GM23338 (cell line): ENCODE results near the gene ZBTB7C. TPM values are rescaled to one million over a fixed set of nuclear protein-coding genes. Genes with fewer than 3 reads are reported as not detected.

Experiments used
- ATAC-seq: fragments of 200-7000 bp; cut with Tn5 transposase; 3 replicates; pipeline ENCODE4 v1.9.1; 2020
- DNase-seq: peaks from one replicate; pipeline ENCODE4 v3.0.0-alpha.2; 2015; ENCODE audit warnings: low spot score
- H2AFZ ChIP-seq: fragments of 200-600 bp; sonication (generic); 2 replicates; pipeline ENCODE4 v1.8.0; 2016; ENCODE audit warnings: antibody characterized with exemption, mild to moderate bottlenecking, moderate library complexity
- H3F3A ChIP-seq: fragments of 200-600 bp; sonication (generic); replicated peaks from 2 replicates; pipeline ENCODE4 v1.8.0; 2017; ENCODE audit warnings: antibody characterized with exemption, mixed run types, low read depth
- H3K27ac ChIP-seq: fragments of 200-600 bp; sonication (generic); 2 replicates; pipeline ENCODE4 v1.6.1; 2016; ENCODE audit warnings: low read depth
- H3K27me3 ChIP-seq: fragments of 200-600 bp; sonication (generic); 2 replicates; pipeline ENCODE4 v1.8.0; 2016; ENCODE audit warnings: mild to moderate bottlenecking, mixed run types, moderate library complexity; ENCODE audit not compliant: insufficient read depth
- H3K36me3 ChIP-seq: fragments of 200-600 bp; sonication (generic); 2 replicates; pipeline ENCODE4 v1.8.0; 2016; ENCODE audit warnings: mild to moderate bottlenecking; ENCODE audit not compliant: insufficient read depth
- H3K4me1 ChIP-seq: fragments of 200-600 bp; sonication (generic); 2 replicates; pipeline ENCODE4 v1.8.0; 2016; ENCODE audit warnings: mild to moderate bottlenecking, moderate library complexity; ENCODE audit not compliant: insufficient read depth
- H3K4me2 ChIP-seq: fragments of 200-600 bp; sonication (generic); 2 replicates; pipeline ENCODE4 v1.7.1; 2017; ENCODE audit warnings: mixed run types
- H3K4me3 ChIP-seq: fragments of 200-600 bp; sonication (generic); 2 replicates; pipeline ENCODE4 v1.6.1; 2016; ENCODE audit warnings: mixed run types
- H3K79me2 ChIP-seq: fragments of 200-600 bp; sonication (generic); replicated peaks from 2 replicates; pipeline ENCODE4 v1.8.0; 2017; ENCODE audit warnings: mild to moderate bottlenecking; ENCODE audit not compliant: insufficient read depth
- H3K9me2 ChIP-seq: fragments of 200-600 bp; sonication (generic); 2 replicates; pipeline ENCODE4 v1.8.0; 2017; ENCODE audit not compliant: insufficient read depth
- H4K20me1 ChIP-seq: fragments of 200-600 bp; sonication (generic); replicated peaks from 2 replicates; pipeline ENCODE4 v1.8.0; 2017; ENCODE audit warnings: mild to moderate bottlenecking; ENCODE audit not compliant: insufficient read depth
- H3K27ac Mint-ChIP-seq: 2 replicates; pipeline ENCODE4 v1.8.0; 2020; ENCODE audit warnings: inconsistent platforms, mild to moderate bottlenecking, moderate library complexity, mixed read lengths
- H3K27me3 Mint-ChIP-seq: 3 replicates; pipeline ENCODE4 v1.8.0; 2022; ENCODE audit warnings: low read depth, mild to moderate bottlenecking, moderate library complexity, mixed read lengths, inconsistent platforms; ENCODE audit not compliant: insufficient read depth, poor library complexity
- H3K36me3 Mint-ChIP-seq: 3 replicates; pipeline ENCODE4 v1.8.0; 2021; ENCODE audit warnings: low read depth, mild to moderate bottlenecking, inconsistent platforms, moderate library complexity, mixed read lengths
- H3K4me1 Mint-ChIP-seq: 3 replicates; pipeline ENCODE4 v1.8.0; 2020; ENCODE audit warnings: mild to moderate bottlenecking, inconsistent platforms, mixed read lengths
- H3K4me3 Mint-ChIP-seq: 3 replicates; pipeline ENCODE4 v1.8.0; 2021; ENCODE audit warnings: moderate library complexity, mild to moderate bottlenecking, inconsistent platforms, mixed read lengths
- H3K9me3 Mint-ChIP-seq: 3 replicates; pipeline ENCODE4 v1.8.0; 2020; ENCODE audit warnings: moderate library complexity, mild to moderate bottlenecking, inconsistent platforms, mixed read lengths
- CREB1 ChIP-seq: fragments of 250-450 bp; sonication (Bioruptor Pico); IDR thresholded peaks from 2 replicates; pipeline ENCODE4 v1.5.0; 2020; ENCODE audit warnings: low read depth, mild to moderate bottlenecking, moderate library complexity
- EZH2 ChIP-seq: fragments of 200-600 bp; sonication (generic); IDR thresholded peaks from one replicate; pipeline ENCODE4 v1.8.0; 2017; ENCODE audit warnings: antibody characterized with exemption, mild to moderate bottlenecking, low read depth; ENCODE audit not compliant: unreplicated experiment
- EZH2phosphoT487 ChIP-seq: fragments of 200-600 bp; sonication (generic); IDR thresholded peaks from one replicate; pipeline ENCODE4 v1.8.1; 2018; ENCODE audit warnings: antibody characterized with exemption; ENCODE audit not compliant: unreplicated experiment
- NANOG ChIP-seq: IDR thresholded peaks from 2 replicates; pipeline ENCODE4 v1.6.1; 2016; ENCODE audit warnings: antibody characterized with exemption, borderline replicate concordance
- STAT1 ChIP-seq: IDR thresholded peaks from one replicate; pipeline ENCODE4 v1.6.1; 2016; ENCODE audit warnings: antibody characterized with exemption; ENCODE audit not compliant: unreplicated experiment
- ZNF114 ChIP-seq: fragments of 250-450 bp; sonication (Bioruptor Pico); IDR thresholded peaks from 2 replicates; pipeline ENCODE4 v1.5.0; 2020; ENCODE audit warnings: mild to moderate bottlenecking, moderate library complexity
- ZNF331 ChIP-seq: fragments of 250-450 bp; sonication (Bioruptor Pico); IDR thresholded peaks from 2 replicates; pipeline ENCODE4 v1.5.0; 2020; ENCODE audit warnings: low read depth, mild to moderate bottlenecking, moderate library complexity
- polyA plus RNA-seq: library from polyadenylated mRNA; unstranded; fragments of >200 nt; fragmentation: Nextera tagmentation; extraction: Ambion mirVana; gene quantifications from 2 replicates; pipeline ENCODE4 v1.2.1, GENCODE V29; 2016
- total RNA-seq: library from RNA; depleted of rRNA; stranded (reverse); fragments of >200 nt; shearing (Covaris generic); gene quantifications from 2 replicates; pipeline ENCODE4 v1.2.3, GENCODE V29; 2014
- TF ChIP-seq, protein P1 (sequence below): IDR thresholded peaks from 2 replicates; pipeline ENCODE4 v1.6.1; 2016; ENCODE audit warnings: antibody characterized with exemption
- TF ChIP-seq, protein P2 (sequence below): IDR thresholded peaks from one replicate; pipeline ENCODE4 v1.6.1; 2018; ENCODE audit warnings: antibody characterized with exemption; ENCODE audit not compliant: unreplicated experiment
- TF ChIP-seq, protein P3 (sequence below), 2 experiments: fragments of 200-600 bp in 1 of 2; sonication (generic) in 1 of 2; conservative IDR thresholded peaks; 2 replicates each; pipeline versions ENCODE4 v1.5.1 to v1.6.1; 2016 to 2017; ENCODE audit warnings: antibody characterized with exemption in 2 of 2, low read depth in 2 of 2, mild to moderate bottlenecking in 2 of 2, moderate library complexity in 1 of 2

ZBTB7C gene
- total and polyA plus RNA-seq, 2 experiments from 2014 or later: 0.03 to 0.14 TPM

DNA sequence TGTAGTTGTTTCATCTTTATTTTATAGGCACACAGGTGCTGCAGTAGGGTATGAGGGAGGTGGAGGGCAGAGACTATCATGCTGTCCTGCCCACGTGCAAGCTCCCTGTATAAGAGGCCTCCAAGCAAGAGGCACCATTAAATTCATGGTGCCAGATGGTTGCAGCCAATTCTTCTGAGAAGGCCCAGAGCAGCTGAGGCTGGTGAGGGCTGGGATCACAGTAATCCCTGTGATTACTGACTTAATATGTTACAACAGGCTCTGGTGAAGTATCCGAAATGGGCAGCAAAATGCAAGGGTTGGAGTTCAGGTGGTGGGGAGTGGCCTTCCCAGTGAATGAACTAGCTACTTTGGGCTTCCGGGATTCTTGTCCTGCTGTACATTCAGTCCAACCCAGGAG, 286.8 kb downstream of the ZBTB7C start:
- Histone ChIP-seq H4K20me1 (no peaks in the 10 kb centered on the region), H3K27me3 (no peaks in the 10 kb centered on the region), H3K4me3 (no peak overlapping the region), H3K27ac (no peak overlapping the region), H2AFZ (no peak overlapping the region), H3K4me2 (no peak overlapping the region), H3K36me3 (no peaks in the 10 kb centered on the region), H3K4me1 (no peaks in the 10 kb centered on the region; the same call in 1 of the 2 replicates), H3K79me2 (no peaks in the 10 kb centered on the region), H3K9me2 (no peaks in the 10 kb centered on the region), H3F3A (no peaks in the 10 kb centered on the region)
- ATAC-seq: no peak
- Mint-ChIP-seq H3K27ac (no peak overlapping the region), H3K36me3 (no peaks in the 10 kb centered on the region), H3K4me3 (no peak overlapping the region), H3K27me3 (peaks cover 10% of the 10 kb centered on the region), H3K9me3 (no peaks in the 10 kb centered on the region), H3K4me1 (peaks cover 24% of the 10 kb centered on the region)
- no peak for TF ChIP-seq ZNF114 (CRISPR knock-in tag)
- TF ChIP-seq EZH2: no peak
- no peak for TF ChIP-seq STAT1
- TF ChIP-seq, protein P1, sequence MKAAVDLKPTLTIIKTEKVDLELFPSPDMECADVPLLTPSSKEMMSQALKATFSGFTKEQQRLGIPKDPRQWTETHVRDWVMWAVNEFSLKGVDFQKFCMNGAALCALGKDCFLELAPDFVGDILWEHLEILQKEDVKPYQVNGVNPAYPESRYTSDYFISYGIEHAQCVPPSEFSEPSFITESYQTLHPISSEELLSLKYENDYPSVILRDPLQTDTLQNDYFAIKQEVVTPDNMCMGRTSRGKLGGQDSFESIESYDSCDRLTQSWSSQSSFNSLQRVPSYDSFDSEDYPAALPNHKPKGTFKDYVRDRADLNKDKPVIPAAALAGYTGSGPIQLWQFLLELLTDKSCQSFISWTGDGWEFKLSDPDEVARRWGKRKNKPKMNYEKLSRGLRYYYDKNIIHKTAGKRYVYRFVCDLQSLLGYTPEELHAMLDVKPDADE: no peak
- DNase-seq: no peak

DNA sequence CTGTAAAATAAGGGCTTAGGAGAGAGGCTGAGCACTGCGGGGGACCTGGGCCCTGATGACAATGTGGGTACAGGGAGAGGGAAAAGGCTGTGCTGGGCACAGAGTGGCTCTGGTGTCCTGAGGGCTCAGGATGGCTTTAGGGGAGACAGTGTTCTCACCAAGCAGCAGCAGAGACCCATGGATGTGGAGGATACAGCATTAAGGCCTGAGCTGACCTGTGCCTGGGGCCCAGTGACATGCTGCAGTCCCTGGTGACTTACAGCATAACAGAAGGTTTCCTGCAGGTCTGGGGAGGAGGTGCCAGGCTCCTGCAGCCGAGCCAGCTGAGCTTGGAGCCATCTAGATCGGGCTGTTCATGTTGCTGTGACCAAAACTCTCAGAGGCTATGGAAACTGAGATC, 287.4 kb downstream of the ZBTB7C start:
- Mint-ChIP-seq H3K4me3 (no peak overlapping the region), H3K4me1 (peaks cover 24% of the 10 kb centered on the region), H3K27me3 (peaks cover 10% of the 10 kb centered on the region), H3K36me3 (no peaks in the 10 kb centered on the region), H3K9me3 (no peaks in the 10 kb centered on the region), H3K27ac (no peak overlapping the region)
- Histone ChIP-seq H3K9me2 (no peaks in the 10 kb centered on the region), H3K36me3 (no peaks in the 10 kb centered on the region), H3K27ac (no peak overlapping the region), H3K79me2 (no peaks in the 10 kb centered on the region), H2AFZ (no peak overlapping the region), H3F3A (no peaks in the 10 kb centered on the region), H3K4me3 (no peak overlapping the region), H3K27me3 (no peaks in the 10 kb centered on the region), H3K4me2 (no peak overlapping the region), H4K20me1 (no peaks in the 10 kb centered on the region), H3K4me1 (no peaks in the 10 kb centered on the region; the same call in 1 of the 2 replicates)
- no peak for ATAC-seq
- no peak for DNase-seq
- TF ChIP-seq, protein P2, sequence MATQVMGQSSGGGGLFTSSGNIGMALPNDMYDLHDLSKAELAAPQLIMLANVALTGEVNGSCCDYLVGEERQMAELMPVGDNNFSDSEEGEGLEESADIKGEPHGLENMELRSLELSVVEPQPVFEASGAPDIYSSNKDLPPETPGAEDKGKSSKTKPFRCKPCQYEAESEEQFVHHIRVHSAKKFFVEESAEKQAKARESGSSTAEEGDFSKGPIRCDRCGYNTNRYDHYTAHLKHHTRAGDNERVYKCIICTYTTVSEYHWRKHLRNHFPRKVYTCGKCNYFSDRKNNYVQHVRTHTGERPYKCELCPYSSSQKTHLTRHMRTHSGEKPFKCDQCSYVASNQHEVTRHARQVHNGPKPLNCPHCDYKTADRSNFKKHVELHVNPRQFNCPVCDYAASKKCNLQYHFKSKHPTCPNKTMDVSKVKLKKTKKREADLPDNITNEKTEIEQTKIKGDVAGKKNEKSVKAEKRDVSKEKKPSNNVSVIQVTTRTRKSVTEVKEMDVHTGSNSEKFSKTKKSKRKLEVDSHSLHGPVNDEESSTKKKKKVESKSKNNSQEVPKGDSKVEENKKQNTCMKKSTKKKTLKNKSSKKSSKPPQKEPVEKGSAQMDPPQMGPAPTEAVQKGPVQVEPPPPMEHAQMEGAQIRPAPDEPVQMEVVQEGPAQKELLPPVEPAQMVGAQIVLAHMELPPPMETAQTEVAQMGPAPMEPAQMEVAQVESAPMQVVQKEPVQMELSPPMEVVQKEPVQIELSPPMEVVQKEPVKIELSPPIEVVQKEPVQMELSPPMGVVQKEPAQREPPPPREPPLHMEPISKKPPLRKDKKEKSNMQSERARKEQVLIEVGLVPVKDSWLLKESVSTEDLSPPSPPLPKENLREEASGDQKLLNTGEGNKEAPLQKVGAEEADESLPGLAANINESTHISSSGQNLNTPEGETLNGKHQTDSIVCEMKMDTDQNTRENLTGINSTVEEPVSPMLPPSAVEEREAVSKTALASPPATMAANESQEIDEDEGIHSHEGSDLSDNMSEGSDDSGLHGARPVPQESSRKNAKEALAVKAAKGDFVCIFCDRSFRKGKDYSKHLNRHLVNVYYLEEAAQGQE: no peak
- TF ChIP-seq ZNF331 (CRISPR knock-in tag) (no peak), CREB1 (no peak), EZH2phosphoT487 (no peak), NANOG (no peak)
- TF ChIP-seq, protein P3, sequence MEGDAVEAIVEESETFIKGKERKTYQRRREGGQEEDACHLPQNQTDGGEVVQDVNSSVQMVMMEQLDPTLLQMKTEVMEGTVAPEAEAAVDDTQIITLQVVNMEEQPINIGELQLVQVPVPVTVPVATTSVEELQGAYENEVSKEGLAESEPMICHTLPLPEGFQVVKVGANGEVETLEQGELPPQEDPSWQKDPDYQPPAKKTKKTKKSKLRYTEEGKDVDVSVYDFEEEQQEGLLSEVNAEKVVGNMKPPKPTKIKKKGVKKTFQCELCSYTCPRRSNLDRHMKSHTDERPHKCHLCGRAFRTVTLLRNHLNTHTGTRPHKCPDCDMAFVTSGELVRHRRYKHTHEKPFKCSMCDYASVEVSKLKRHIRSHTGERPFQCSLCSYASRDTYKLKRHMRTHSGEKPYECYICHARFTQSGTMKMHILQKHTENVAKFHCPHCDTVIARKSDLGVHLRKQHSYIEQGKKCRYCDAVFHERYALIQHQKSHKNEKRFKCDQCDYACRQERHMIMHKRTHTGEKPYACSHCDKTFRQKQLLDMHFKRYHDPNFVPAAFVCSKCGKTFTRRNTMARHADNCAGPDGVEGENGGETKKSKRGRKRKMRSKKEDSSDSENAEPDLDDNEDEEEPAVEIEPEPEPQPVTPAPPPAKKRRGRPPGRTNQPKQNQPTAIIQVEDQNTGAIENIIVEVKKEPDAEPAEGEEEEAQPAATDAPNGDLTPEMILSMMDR (conservative IDR thresholded peaks at IDR 0.05; ENCODE audit: low read depth in 2 of 2): no peak
